HCT116 (cell line): ENCODE measurements around the gene ANKFN1.

ENCODE experiments used
- EZH2 ChIP-seq: fragments of 200-600 bp; sonication (generic); IDR thresholded peaks from 2 replicates; pipeline ENCODE4 v1.6.1; 2017; ENCODE audit warnings: antibody characterized with exemption, mixed run types
- POLR2A ChIP-seq: IDR thresholded peaks from 2 replicates; pipeline ENCODE4 v1.7.0; 2011; ENCODE audit warnings: borderline replicate concordance; ENCODE audit not compliant: insufficient read depth, insufficient read length; ENCODE audit errors: extremely low read depth
- POLR2AphosphoS5 ChIP-seq: IDR thresholded peaks from 2 replicates; pipeline ENCODE4 v1.6.1; 2011; ENCODE audit warnings: mild to moderate bottlenecking, low read depth, low read length, moderate library complexity
- RAD21 ChIP-seq: IDR thresholded peaks from 2 replicates; pipeline ENCODE4 v1.6.1; 2012; ENCODE audit warnings: low read depth, mild to moderate bottlenecking
- SIN3A ChIP-seq: IDR thresholded peaks from 2 replicates; pipeline ENCODE4 v1.6.1; 2012; ENCODE audit warnings: low read depth
- TCF7L2 ChIP-seq: IDR thresholded peaks from 2 replicates; pipeline ENCODE4 v1.7.0; 2011; ENCODE audit warnings: borderline replicate concordance, inconsistent platforms; ENCODE audit not compliant: insufficient read depth, insufficient read length; ENCODE audit errors: extremely low read depth
- YY1 ChIP-seq: IDR thresholded peaks from 2 replicates; pipeline ENCODE4 v1.6.1; 2011; ENCODE audit warnings: low read length, low read depth, moderate library complexity, mild to moderate bottlenecking; ENCODE audit not compliant: insufficient replicate concordance; ENCODE audit errors: extremely low read depth
- ZNF274 ChIP-seq: fragments of 200-500 bp; sonication (Bioruptor generic); IDR thresholded peaks from 2 replicates; pipeline ENCODE4 v1.6.1; 2014; ENCODE audit warnings: mild to moderate bottlenecking, low read depth, low read length, inconsistent platforms
- TF ChIP-seq, protein P1 (sequence below): IDR thresholded peaks from 2 replicates; pipeline ENCODE4 v1.6.1; 2012; ENCODE audit warnings: low read depth
- TF ChIP-seq, protein P2 (sequence below), 3 experiments: fragments of 200-600 bp in 1 of 3; sonication (generic) in 1 of 3; IDR thresholded peaks in 2 of 3; conservative IDR thresholded peaks in 1 of 3; 2 replicates each; pipeline ENCODE4 v1.5.1; 2012 to 2017; ENCODE audit warnings: low read depth in 2 of 3, low read length in 2 of 3, antibody characterized with exemption in 1 of 3, borderline replicate concordance in 1 of 3, control low read depth in 1 of 3, mild to moderate bottlenecking in 1 of 3, mixed read lengths in 1 of 3, mixed run types in 1 of 3, moderate library complexity in 1 of 3; ENCODE audit not compliant: insufficient read depth in 1 of 3

DNA sequence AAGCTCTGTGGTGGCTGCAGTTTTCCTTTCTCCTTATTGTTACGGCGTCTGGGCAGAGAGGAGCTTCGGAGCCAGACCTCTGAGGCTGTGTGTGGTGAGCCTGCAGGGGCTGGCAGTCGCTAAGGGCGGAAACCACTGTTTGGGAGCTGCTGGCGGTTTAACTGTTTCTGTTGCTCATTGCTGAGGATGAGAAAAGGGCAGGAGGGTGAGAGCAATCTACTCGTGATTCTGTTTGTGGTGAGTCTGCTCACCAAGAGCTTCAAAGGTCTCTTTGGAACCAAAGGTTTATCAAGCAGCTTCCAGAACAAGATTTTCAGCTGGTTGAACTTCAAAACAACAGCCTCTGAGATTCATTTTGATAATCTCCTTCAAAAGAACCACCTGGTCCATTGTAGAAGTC is 143.9 kb downstream of the ANKFN1 start:
- no peak for TF ChIP-seq RAD21
- TF ChIP-seq EZH2 = no peak
- TF ChIP-seq, protein P1, sequence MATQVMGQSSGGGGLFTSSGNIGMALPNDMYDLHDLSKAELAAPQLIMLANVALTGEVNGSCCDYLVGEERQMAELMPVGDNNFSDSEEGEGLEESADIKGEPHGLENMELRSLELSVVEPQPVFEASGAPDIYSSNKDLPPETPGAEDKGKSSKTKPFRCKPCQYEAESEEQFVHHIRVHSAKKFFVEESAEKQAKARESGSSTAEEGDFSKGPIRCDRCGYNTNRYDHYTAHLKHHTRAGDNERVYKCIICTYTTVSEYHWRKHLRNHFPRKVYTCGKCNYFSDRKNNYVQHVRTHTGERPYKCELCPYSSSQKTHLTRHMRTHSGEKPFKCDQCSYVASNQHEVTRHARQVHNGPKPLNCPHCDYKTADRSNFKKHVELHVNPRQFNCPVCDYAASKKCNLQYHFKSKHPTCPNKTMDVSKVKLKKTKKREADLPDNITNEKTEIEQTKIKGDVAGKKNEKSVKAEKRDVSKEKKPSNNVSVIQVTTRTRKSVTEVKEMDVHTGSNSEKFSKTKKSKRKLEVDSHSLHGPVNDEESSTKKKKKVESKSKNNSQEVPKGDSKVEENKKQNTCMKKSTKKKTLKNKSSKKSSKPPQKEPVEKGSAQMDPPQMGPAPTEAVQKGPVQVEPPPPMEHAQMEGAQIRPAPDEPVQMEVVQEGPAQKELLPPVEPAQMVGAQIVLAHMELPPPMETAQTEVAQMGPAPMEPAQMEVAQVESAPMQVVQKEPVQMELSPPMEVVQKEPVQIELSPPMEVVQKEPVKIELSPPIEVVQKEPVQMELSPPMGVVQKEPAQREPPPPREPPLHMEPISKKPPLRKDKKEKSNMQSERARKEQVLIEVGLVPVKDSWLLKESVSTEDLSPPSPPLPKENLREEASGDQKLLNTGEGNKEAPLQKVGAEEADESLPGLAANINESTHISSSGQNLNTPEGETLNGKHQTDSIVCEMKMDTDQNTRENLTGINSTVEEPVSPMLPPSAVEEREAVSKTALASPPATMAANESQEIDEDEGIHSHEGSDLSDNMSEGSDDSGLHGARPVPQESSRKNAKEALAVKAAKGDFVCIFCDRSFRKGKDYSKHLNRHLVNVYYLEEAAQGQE = no peak
- TF ChIP-seq YY1 = no peak
- no peak for TF ChIP-seq TCF7L2
- no peak for TF ChIP-seq SIN3A
- TF ChIP-seq, protein P2, sequence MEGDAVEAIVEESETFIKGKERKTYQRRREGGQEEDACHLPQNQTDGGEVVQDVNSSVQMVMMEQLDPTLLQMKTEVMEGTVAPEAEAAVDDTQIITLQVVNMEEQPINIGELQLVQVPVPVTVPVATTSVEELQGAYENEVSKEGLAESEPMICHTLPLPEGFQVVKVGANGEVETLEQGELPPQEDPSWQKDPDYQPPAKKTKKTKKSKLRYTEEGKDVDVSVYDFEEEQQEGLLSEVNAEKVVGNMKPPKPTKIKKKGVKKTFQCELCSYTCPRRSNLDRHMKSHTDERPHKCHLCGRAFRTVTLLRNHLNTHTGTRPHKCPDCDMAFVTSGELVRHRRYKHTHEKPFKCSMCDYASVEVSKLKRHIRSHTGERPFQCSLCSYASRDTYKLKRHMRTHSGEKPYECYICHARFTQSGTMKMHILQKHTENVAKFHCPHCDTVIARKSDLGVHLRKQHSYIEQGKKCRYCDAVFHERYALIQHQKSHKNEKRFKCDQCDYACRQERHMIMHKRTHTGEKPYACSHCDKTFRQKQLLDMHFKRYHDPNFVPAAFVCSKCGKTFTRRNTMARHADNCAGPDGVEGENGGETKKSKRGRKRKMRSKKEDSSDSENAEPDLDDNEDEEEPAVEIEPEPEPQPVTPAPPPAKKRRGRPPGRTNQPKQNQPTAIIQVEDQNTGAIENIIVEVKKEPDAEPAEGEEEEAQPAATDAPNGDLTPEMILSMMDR (IDR thresholded peaks at IDR 0.05 in 2 of 3, conservative IDR thresholded peaks at IDR 0.05 in 1 of 3; ENCODE audit: borderline replicate concordance in 1 of 3, insufficient read depth in 1 of 3, low read depth in 2 of 3, low read length in 2 of 3) = no peak
- TF ChIP-seq POLR2AphosphoS5 = no peak
- TF ChIP-seq ZNF274 = no peak
- TF ChIP-seq POLR2A = no peak
